ENCODE results near the gene MYMK. TPM values are rescaled to one million over a fixed set of nuclear protein-coding genes. Genes with fewer than 3 reads are reported as not detected.

Gene MYMK
- total and polyA plus RNA-seq, 3 donors from 2014 or later = 0.87 TPM; not detected in 2

- Histone ChIP-seq H3K9me3 (no peaks in the 10 kb centered on the region), H3K27me3 (no peaks in the 10 kb centered on the region), H3K4me1 (peaks cover 7% of the 10 kb centered on the region), H3K4me3 (no peak overlapping the region), H3K36me3 (ENCODE audit: low read depth, missing control alignments) (no peaks in the 10 kb centered on the region), H3K27ac (no peak overlapping the region)
- intact Hi-C loops (cut with DNase I; ENCODE audit: low total_unique reads) = loop anchor here (5.0 kb wide), 1 partner anchor 48 kb away; no protein-coding TSS in a partner anchor
- 80 to 82% methylated on average over 7 of the region's 7 CpGs for WGBS, 2 donors
- no peak for DNase-seq
- TF ChIP-seq CTCF (IDR thresholded peaks at IDR 0.05) (no peak), POLR2A (IDR thresholded peaks at IDR 0.05) (no peak)
Measured at GRCh38 chr9:133519693-133520092, 5.1 kb downstream of the MYMK start.

GRCh38 chr9:133518706-133519449 lies 5.9 kb downstream of the MYMK start:
- Histone ChIP-seq H3K36me3 (ENCODE audit: low read depth, missing control alignments) (no peaks in the 10 kb centered on the region), H3K27ac (no peak overlapping the region), H3K4me3 (no peak overlapping the region), H3K9me3 (no peaks in the 10 kb centered on the region), H3K4me1 (peaks cover 11% of the 10 kb centered on the region), H3K27me3 (no peaks in the 10 kb centered on the region)
- intact Hi-C loops (cut with DNase I; ENCODE audit: low total_unique reads) = loop anchor here (5.0 kb wide), 1 partner anchor 48 kb away; no protein-coding TSS in a partner anchor
- no peak for DNase-seq
- no peak for TF ChIP-seq CTCF (IDR thresholded peaks at IDR 0.05)
- TF ChIP-seq POLR2A (IDR thresholded peaks at IDR 0.05) = no peak
- WGBS, 2 donors = 95 to 97% methylated on average over 22 to 27 of the region's 27 CpGs

- Histone ChIP-seq H3K27ac (no peak overlapping the region), H3K36me3 (ENCODE audit: low read depth, missing control alignments) (no peaks in the 10 kb centered on the region), H3K27me3 (no peaks in the 10 kb centered on the region), H3K4me3 (no peak overlapping the region), H3K9me3 (no peaks in the 10 kb centered on the region), H3K4me1 (peaks cover 18% of the 10 kb centered on the region)
- intact Hi-C loops (cut with DNase I; ENCODE audit: low total_unique reads) = loop anchor here (5.0 kb wide), 1 partner anchor 49 kb away; no protein-coding TSS in a partner anchor
- no peak for TF ChIP-seq CTCF (IDR thresholded peaks at IDR 0.05)
- TF ChIP-seq POLR2A (IDR thresholded peaks at IDR 0.05) = no peak
- WGBS, 2 donors = 90 to 97% methylated on average over 5 of the region's 5 CpGs
- DNase-seq = no peak
Measured at GRCh38 chr9:133518200-133518599, 6.6 kb downstream of the MYMK start.

GRCh38 chr9:133517711-133518110 lies 7.0 kb downstream of the MYMK start:
- Histone ChIP-seq H3K27me3 (no peaks in the 10 kb centered on the region), H3K36me3 (ENCODE audit: low read depth, missing control alignments) (no peaks in the 10 kb centered on the region), H3K4me3 (no peak overlapping the region), H3K27ac (no peak overlapping the region), H3K4me1 (peaks cover 22% of the 10 kb centered on the region), H3K9me3 (no peaks in the 10 kb centered on the region)
- no peak for DNase-seq
- intact Hi-C loops (cut with DNase I; ENCODE audit: low total_unique reads) = loop anchor here (5.0 kb wide), 1 partner anchor 50 kb away; no protein-coding TSS in a partner anchor
- WGBS, 2 donors = 82% methylated on average over 8 of the region's 8 CpGs; no CpG with 5 or more reads in 1 of the 2 donors
- no peak for TF ChIP-seq POLR2A (IDR thresholded peaks at IDR 0.05)
- TF ChIP-seq CTCF (IDR thresholded peaks at IDR 0.05) = no peak
